GM23338 (cell line): ENCODE results near the gene SH3BP2.

Experiments used
- EZH2phosphoT487 ChIP-seq: fragments of 200-600 bp; sonication (generic); IDR thresholded peaks from one replicate; pipeline ENCODE4 v1.8.1; 2018; ENCODE audit warnings: antibody characterized with exemption; ENCODE audit not compliant: unreplicated experiment
- JUNB ChIP-seq: IDR thresholded peaks from one replicate; pipeline ENCODE4 v1.6.1; 2016; ENCODE audit warnings: antibody characterized with exemption; ENCODE audit not compliant: unreplicated experiment
- POLR2AphosphoS5 ChIP-seq: IDR thresholded peaks from 2 replicates; pipeline ENCODE4 v1.6.1; 2016; ENCODE audit warnings: antibody characterized with exemption, low read depth
- TF ChIP-seq, protein P1 (sequence below), 2 experiments: fragments of 200-600 bp in 1 of 2; sonication (generic) in 1 of 2; conservative IDR thresholded peaks; 2 replicates each; pipeline versions ENCODE4 v1.5.1 to v1.6.1; 2016 to 2017; ENCODE audit warnings: antibody characterized with exemption in 2 of 2, low read depth in 2 of 2, mild to moderate bottlenecking in 2 of 2, moderate library complexity in 1 of 2

DNA sequence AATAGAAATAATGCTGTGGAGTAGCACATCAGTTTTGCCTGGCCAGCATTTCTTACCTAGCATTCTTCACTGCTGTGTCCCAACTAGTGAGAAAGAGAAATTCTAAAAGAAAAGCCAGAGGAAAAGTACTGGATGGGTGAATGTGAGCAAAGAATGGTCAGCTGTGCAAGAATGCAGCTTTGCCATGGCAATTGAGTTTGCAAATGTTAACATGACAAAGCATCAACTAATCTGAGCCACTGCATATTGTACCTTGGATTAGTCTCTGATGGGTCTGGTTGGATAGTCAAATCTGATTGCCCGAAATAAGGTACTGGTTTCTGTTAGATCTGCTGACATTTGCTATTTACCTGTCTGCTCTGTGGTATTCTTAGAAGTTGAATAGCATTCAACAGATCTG, 89.5 kb downstream of the SH3BP2 start:
- TF ChIP-seq POLR2AphosphoS5 (no peak), JUNB (no peak), EZH2phosphoT487 (no peak)
- TF ChIP-seq, protein P1, sequence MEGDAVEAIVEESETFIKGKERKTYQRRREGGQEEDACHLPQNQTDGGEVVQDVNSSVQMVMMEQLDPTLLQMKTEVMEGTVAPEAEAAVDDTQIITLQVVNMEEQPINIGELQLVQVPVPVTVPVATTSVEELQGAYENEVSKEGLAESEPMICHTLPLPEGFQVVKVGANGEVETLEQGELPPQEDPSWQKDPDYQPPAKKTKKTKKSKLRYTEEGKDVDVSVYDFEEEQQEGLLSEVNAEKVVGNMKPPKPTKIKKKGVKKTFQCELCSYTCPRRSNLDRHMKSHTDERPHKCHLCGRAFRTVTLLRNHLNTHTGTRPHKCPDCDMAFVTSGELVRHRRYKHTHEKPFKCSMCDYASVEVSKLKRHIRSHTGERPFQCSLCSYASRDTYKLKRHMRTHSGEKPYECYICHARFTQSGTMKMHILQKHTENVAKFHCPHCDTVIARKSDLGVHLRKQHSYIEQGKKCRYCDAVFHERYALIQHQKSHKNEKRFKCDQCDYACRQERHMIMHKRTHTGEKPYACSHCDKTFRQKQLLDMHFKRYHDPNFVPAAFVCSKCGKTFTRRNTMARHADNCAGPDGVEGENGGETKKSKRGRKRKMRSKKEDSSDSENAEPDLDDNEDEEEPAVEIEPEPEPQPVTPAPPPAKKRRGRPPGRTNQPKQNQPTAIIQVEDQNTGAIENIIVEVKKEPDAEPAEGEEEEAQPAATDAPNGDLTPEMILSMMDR (conservative IDR thresholded peaks at IDR 0.05; ENCODE audit: low read depth in 2 of 2): no peak
